GOT3 (cell line): Measurements from ENCODE around the gene UBE3D.
"Not testable (repeated sequence)": the region's sequence is repeated elsewhere in the genome, so short reads cannot be mapped to it uniquely, and the experiment has no call there.

ENCODE experiments used
- DNase-seq: peaks from one replicate; lab custom pipeline; 2025; ENCODE audit warnings: mixed read lengths; lab: John Stamatoyannopoulos, UW

Gene UBE3D

DNA sequence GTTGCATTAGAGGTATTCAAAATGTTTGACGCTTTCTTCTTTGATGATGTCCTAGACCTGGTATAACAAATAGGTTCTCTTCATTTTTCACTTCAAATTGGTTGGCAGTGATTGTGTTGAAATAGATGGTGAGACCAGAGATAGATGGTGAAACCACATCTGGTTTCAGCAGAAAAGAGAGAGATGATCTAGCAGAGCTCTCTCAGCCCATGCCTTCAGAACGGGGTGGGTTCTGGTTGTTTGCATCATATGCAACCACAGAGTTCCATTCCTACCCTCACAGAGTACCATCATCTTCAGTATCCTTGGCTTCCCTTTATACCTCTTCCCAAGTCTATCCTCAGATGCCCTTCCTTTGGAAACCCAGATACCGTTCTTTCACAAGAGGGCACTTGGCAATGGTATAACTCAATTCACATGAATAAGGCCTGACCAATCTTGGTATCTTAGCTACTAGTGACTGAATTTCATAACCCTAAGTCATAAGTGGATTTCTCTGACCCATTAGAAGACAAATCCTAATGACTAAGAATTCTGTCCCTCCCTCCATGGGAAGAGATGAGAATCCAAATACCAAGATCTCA is 93.7 kb downstream of the UBE3D start:
- no peak for DNase-seq

DNA sequence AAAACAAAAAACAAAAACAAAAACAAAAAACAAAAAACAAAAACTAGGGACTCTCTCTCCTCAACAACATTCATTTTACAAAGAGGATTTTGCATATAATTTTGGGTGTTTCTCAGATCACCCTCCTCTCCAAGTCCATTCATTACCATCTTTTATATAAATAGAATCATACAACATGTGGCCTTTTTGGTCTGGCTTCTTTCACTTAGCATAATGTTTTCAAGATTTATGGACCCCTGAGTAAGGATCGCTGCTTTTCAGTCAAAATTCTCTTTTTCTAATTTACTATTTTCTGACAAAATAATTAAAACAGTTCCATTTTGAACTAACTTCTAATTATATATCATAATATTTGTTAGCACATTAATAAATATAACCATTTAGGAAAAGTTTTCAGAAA is 94.8 kb downstream of the UBE3D start:
- no peak for DNase-seq

GRCh38 chr6:82968708-82969107 is 96.9 kb downstream of the UBE3D start:
- DNase-seq = no peak

- DNase-seq = no peak
Measured at GRCh38 chr6:82963191-82963925, 102.3 kb downstream of the UBE3D start.

DNA sequence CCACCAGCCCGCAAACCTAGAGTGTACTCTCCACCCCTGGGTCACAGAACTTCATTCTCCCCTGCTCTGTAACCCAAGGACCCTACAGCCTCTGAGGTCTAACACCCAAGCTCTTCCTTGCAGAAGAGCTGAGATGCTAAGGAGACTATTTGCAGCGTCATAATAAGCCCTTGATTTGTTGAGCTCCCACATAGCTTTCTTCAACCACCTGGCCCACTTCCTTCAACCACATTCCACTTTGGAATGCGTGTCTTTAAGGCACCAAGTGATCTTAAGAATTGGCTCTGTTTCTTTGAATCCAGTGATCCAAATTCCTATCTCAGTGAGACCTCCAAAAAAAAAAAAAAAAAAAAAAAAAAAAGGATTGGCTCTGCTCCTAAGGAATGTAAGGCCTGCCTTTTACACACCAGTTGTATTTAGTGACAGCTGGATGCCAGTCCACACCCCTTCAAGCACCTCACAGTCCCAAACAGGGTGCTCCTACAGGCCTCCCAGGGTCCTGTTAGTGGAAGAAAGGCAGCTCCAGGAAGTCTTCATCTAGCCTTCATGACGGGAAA is 106.2 kb downstream of the UBE3D start:
- no peak for DNase-seq

GRCh38 chr6:82958551-82958950 is 107.1 kb downstream of the UBE3D start:
- DNase-seq = no peak

GRCh38 chr6:82957868-82958245 is 107.8 kb downstream of the UBE3D start:
- no peak for DNase-seq

DNA sequence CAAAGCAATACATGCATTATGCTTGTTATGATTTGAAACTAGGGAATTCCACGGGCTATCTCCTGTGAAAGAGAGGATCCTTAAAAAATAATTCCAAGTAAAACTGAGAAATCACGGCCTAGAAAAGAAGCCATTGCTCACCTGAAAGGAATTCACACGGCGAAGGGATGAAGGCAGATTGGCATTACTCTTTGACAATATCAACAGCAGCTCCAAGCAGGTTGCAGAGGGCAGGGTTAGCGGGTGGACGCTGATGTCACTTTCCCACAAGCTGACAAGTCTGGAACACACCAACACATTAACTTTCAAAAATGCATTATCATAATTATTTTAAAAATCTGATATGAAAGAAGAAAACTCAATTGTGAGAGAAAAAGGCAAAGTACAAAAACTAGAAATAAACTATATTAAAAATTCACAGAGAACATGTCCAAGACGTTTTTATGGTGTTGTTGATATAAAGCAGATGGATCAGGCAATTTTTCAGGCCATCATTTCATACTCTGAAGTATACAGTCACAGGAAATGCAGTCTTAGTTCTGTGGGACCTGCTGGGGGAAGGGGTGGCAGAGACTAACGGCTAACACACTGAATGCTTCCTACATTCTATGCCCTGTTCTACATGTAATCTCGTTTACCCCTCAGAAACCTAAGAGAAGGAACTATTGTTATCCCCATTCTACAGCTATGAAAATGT is 108.3 kb downstream of the UBE3D start:
- DNase-seq = no peak

- no peak for DNase-seq
Measured at GRCh38 chr6:82955841-82956240, 109.8 kb downstream of the UBE3D start.

DNA sequence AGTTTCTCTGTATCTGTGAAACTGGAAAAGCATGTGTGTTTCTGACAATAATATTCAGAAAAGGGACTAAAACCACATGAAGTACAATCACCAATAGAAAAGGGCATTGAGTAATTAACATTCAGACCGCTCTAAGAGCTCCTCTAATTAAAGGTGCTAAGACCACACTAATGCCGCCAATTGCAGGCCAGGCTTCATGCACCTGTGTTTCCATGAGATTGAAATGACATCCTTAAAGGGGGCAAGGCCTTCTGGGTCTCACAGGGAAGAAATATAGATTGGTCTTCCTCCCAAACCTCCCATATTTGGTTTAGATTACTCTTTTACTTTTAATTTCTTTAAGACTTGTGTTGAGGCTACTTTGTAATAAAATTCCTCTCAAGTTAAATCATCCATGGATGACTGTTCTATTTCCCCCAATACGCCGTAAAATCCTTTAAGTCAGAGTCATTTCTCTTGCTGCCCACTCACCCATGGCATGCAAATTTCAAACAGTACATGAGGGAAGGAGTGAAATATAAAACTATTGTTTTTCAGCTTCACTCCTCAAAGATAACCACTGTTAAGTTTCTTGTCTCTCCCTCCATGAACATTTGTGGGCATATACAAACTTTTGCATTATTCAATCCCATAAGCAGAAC is 110.6 kb downstream of the UBE3D start:
- no peak for DNase-seq

DNA sequence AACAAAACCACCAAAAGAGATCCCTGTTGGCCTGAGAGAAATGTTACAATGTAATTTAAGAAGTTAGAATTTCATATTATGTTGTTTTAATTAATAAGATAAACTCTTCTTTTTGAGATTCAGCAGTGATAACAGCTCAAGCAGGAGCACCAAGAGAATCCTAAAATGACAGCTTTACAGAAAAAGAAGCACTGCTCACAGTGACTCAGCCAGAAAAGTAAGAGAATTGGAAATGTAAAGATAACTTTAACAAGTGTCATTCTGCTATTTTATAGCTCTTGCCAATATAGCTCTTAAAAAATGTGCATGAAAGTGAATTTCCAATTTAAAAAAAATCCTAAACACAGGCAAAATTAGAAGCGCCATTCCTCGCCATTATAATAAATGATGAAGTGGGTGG is 111.3 kb downstream of the UBE3D start:
- DNase-seq = no peak

GRCh38 chr6:82953871-82954270 is 111.8 kb downstream of the UBE3D start:
- no peak for DNase-seq

DNA sequence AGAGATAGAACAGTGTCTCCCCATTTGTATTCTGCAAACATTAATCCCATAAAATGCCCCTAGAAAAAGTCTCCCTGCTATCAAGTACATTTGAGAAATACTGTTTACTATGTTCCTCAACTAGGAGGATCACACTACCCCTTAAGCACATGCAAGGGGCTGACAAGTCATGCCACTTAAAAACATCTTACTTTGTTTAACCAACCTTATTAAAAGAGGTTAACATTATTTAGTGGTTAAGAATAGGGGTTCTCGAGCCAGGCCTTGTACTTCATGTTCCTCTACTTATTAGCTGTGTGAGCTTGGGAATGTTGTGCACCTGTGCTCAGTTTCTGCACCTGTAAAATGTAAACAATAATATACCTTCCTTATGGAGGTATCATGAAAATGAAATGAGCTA is 113.7 kb downstream of the UBE3D start:
- no peak for DNase-seq

DNA sequence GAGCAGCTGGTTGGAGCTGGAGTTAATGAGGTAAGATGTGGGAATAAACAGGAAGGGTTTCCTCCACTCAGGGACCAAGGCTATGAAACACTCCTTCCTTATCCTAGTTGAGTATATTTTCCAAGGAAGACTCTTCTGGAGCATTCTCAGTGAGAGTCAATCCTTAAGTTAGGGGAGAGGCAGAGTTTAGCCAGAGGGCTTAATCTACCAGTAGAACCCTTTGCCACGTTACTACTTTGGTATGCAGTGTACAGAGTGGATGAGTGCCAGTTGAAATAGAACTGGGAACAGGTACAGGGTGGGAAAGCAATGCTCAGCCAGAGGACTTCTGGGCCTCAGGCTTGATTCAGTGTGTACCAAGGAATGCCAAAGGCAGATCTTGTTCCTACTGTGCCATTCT is 114.3 kb downstream of the UBE3D start:
- DNase-seq = no peak

GRCh38 chr6:82930915-82931314 is 134.7 kb downstream of the UBE3D start:
- not testable (repeated sequence) for DNase-seq

DNA sequence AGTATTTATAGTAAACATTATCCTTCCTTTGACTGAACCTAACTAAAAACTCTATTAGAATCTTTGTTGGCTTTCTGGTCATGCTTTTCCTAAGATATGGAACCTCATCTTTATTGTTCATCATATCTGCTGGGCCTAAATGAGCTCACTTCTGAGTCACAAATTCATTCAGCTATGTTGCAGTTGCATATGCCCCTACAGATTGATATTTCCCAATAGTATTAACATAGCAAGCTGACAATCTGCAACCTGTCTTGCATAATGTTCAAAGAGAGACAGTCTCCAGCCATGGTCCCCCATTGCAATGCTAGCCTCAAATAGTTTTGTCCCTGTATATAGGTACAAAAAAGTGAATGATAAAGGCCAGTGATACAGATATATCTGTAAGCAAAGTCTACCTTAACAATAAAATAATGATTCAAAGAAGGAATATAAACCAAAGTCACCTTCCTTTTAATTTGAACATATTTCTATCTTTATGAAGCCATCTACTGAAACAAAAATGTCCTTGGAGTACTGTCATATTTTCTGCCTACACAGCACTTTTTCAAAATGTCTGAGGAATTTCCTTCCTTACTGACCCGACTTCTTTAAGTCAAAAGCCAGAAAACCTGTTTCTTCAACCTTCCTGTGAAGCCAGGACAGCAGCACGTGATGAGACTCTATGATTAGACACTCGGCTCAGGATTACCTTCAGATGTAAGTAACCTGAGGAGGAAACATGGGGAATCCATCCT is 140.7 kb downstream of the UBE3D start:
- DNase-seq = no peak

DNA sequence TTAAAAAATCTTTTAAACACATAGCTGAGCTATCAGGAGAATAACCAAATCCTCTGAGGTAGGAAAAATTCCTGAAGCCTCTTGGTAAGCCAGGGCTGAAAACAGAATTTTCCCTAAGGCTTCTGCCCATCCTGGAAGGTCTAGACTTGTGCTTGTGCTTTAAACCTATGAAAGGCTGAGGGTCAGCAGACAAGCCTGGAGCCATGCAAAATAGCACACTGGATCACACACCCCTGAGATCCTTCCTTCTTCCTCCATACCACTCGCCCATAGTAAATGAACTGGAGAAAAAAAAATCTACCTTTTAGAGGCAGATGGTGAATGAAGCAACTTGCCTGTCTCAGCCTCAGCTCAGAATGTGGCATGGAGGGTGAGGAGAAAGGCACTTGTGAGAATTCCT is 144.4 kb downstream of the UBE3D start:
- DNase-seq = no peak

DNA sequence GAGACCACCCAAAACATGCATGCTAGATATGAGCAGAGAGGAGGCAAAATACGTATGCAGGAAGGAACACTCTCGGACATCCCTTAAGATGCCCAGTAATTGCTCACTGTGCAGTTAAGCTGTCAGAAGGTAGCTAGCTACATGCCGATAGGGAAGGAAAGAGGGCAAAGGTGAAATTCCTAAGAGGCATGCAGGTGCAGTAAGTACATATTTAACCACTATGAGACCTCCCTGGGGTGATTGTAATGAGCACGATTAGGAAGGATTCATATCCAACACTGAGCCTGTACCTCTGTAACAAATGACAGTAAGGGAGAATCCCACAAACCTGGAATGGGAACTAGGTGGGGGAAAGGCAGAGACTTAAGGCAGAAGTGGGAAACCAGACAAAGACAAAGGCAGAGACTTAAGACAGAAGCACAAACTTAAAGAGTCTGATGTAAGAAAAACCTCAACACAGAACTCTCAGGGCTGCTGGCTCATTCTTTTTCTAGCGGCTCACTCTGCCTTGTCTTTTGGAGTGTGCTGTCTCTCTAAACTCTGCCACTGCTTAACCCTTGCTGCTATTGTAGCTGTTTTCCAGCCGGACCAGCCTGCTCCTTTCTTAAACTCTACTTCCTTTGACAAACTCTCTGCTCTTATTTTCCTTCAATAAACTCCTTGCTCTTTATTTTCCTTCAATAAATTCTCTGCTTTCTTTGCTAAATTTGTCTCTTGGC is 148.1 kb downstream of the UBE3D start:
- DNase-seq = no peak

- no peak for DNase-seq
Measured at GRCh38 chr6:82915666-82916065, 150.0 kb downstream of the UBE3D start.

DNA sequence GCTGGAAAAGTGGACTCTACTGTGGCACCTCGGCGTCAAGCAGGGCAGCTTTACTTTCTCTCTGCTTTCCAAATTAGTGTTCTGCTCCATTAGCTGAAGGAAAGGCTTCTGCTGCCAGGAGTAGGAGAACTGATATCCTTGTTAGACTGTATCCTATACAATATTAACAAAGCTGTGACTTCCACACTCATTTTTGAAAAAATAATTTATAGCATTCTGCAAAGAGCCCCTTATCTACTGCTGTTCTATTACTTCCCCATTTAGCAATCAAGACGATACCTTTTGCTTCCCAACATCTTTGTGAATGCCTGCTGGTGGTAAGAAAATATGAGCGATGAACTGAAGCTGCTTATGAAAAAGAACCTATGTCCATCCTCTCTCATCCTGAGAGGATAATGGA is 151.1 kb downstream of the UBE3D start:
- no peak for DNase-seq

DNA sequence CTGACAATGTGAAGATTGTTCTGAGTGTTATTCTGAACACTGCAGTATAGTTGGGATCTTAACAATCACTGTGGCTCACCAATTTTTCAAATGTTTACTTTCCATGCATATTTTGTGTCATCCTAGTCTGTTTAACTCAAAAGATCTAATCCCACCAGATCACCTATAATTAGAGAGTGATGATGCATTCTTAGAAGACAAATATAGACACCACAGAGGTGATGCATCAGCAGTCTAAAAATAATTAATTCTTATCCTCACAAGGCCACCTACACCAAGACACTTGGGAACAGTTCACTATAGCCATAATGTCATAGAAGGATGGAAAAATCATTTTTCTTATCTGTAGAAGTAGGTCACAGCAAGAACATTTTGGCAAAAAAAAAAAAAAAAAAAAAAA is 154.8 kb downstream of the UBE3D start:
- no peak for DNase-seq
